Measurements from ENCODE around the gene SRGAP1. TPM values are rescaled to one million over a fixed set of nuclear protein-coding genes. Genes with fewer than 3 reads are reported as not detected.
A peak's percentile ranks its signal among the peaks of the same experiment; 100 is the strongest.
"Not testable (repeated sequence)": the region's sequence is repeated elsewhere in the genome, so short reads cannot be mapped to it uniquely, and the experiment has no call there.

Gene SRGAP1
- total RNA-seq, 1 experiment from 2014 or later: 3.3 TPM

GRCh38 chr12:63867053-63867452 lies 22.6 kb downstream of the SRGAP1 start:
- DNase-seq (ENCODE audit: low spot score): no peak

- DNase-seq (ENCODE audit: low spot score): no peak
Measured at GRCh38 chr12:63869656-63870055, 25.2 kb downstream of the SRGAP1 start.

- no peak for DNase-seq (ENCODE audit: low spot score)
Measured at GRCh38 chr12:63870838-63871237, 26.3 kb downstream of the SRGAP1 start.

- DNase-seq (ENCODE audit: low spot score): no peak
Measured at GRCh38 chr12:63874897-63875480, 30.5 kb downstream of the SRGAP1 start.

- no peak for DNase-seq (ENCODE audit: low spot score)
Measured at GRCh38 chr12:63875703-63876102, 31.2 kb downstream of the SRGAP1 start.

- DNase-seq (ENCODE audit: low spot score): no peak
Measured at GRCh38 chr12:63876980-63877379, 32.5 kb downstream of the SRGAP1 start.

- no peak for DNase-seq (ENCODE audit: low spot score)
Measured at GRCh38 chr12:63877693-63878092, 33.2 kb downstream of the SRGAP1 start.

GRCh38 chr12:63880235-63880634 lies 35.7 kb downstream of the SRGAP1 start:
- DNase-seq (ENCODE audit: low spot score): not testable (repeated sequence)

GRCh38 chr12:63880742-63881263 lies 36.3 kb downstream of the SRGAP1 start:
- DNase-seq (ENCODE audit: low spot score): no peak

GRCh38 chr12:63882844-63883243 lies 38.3 kb downstream of the SRGAP1 start:
- DNase-seq (ENCODE audit: low spot score): no peak

- no peak for DNase-seq (ENCODE audit: low spot score)
Measured at GRCh38 chr12:63885401-63885800, 40.9 kb downstream of the SRGAP1 start.

GRCh38 chr12:63888908-63889635 lies 44.6 kb downstream of the SRGAP1 start:
- peak; percentile 11 for DNase-seq (ENCODE audit: low spot score)

GRCh38 chr12:63889721-63890509 lies 45.4 kb downstream of the SRGAP1 start:
- DNase-seq (ENCODE audit: low spot score): no peak

- no peak for DNase-seq (ENCODE audit: low spot score)
Measured at GRCh38 chr12:63893170-63893569, 48.7 kb downstream of the SRGAP1 start.

GRCh38 chr12:63894132-63894531 lies 49.6 kb downstream of the SRGAP1 start:
- DNase-seq (ENCODE audit: low spot score): no peak

- DNase-seq (ENCODE audit: low spot score): no peak
Measured at GRCh38 chr12:63895841-63896240, 51.3 kb downstream of the SRGAP1 start.

GRCh38 chr12:63897931-63898330 lies 53.4 kb downstream of the SRGAP1 start:
- no peak for DNase-seq (ENCODE audit: low spot score)

GRCh38 chr12:63898764-63899337 lies 54.4 kb downstream of the SRGAP1 start:
- no peak for DNase-seq (ENCODE audit: low spot score)

GRCh38 chr12:63899396-63899795 lies 54.9 kb downstream of the SRGAP1 start:
- DNase-seq (ENCODE audit: low spot score): no peak

- DNase-seq (ENCODE audit: low spot score): no peak
Measured at GRCh38 chr12:63900922-63901793, 56.7 kb downstream of the SRGAP1 start.

GRCh38 chr12:63904653-63905052 lies 60.2 kb downstream of the SRGAP1 start:
- DNase-seq (ENCODE audit: low spot score): no peak
